AG09319 (cell line): Measurements from ENCODE around the gene BAZ2B.

Experiments used
- DNase-seq: peaks from one replicate; pipeline ENCODE4 v3.0.0-alpha.2; 2010; ENCODE audit warnings: low read depth; ENCODE audit errors: extremely low read depth
- CTCF ChIP-seq: IDR thresholded peaks from 2 replicates; pipeline ENCODE4 v1.5.1; 2011; ENCODE audit warnings: low read depth, mild to moderate bottlenecking, inconsistent platforms, low read length, moderate library complexity

Gene BAZ2B

DNA sequence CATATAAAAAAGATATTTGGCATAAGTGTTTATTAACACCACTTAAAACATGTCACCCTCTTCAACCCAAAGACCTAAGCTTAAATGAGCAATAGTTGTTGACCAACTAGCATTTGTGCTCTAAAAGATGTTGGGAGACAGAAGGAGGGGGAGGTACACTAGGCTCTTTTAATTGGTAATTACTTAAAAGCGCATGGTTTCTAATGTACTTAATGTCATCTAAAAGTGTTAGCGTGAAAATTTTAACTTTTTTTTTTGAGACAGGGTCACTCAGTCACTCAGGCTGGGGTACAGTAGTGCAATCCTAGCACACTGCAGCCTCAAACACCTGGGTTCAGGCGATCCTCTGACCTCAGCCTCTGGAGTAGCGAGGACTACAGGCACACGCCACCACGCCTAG lies 335.3 kb downstream of the BAZ2B start:
- no peak for DNase-seq
- TF ChIP-seq CTCF: no peak

- TF ChIP-seq CTCF: no peak
- no peak for DNase-seq
Observed at GRCh38 chr2:159279700-159280099, 336.6 kb downstream of the BAZ2B start.

- TF ChIP-seq CTCF: no peak
- no peak for DNase-seq
Observed at GRCh38 chr2:159275111-159275510, 341.2 kb downstream of the BAZ2B start.

DNA sequence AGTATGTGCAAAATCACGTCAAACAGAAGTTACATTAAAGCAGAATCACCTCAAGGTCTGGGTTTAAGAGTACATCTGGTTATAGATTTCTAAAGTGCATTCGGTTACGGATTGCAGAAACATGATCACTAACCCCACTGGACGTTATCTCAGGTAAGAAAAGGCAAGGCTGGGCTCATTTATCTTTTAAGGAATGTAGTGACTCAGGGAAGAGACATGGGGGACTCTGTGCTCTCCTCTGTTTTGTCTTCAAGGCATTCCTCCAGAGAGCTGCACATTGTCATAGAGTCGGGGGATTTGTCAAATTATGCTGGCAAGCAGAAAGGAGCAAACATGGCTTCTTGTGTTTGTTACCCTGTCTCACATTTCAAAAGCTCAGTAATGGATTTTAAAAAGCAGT lies 344.2 kb downstream of the BAZ2B start:
- TF ChIP-seq CTCF: no peak
- DNase-seq: no peak

DNA sequence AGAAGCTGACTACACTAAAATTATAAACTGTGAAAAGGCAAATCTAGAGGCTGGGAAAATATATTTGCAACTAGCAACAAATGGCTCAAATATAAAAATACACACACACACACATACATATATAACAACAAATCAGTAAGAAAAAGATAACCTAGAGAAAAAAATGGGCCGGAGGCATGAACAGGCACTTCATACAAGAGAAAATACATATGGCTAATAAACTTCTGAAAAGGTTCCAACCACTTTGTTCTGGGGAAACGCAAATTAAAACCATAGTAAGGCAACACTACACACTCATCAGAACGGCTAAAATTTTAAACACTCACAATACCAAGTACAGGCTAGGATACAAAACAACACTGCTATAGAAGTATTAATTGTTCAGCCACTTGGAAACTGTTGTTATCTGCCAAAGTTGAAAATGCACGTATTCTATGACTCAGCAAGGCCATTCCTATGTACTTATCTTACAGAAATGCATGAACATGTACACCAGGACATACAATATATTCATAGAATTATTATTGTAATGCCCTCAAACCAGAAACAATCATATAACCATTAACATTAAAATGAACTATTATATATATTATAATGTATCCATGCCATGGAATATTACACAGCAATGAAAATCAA lies 345.5 kb downstream of the BAZ2B start:
- no peak for DNase-seq
- TF ChIP-seq CTCF: no peak
